BJ (cell line): ENCODE data around the gene PID1. TPM values are rescaled to one million over a fixed set of nuclear protein-coding genes. Genes with fewer than 3 reads are reported as not detected.

Experiments used
- CTCF ChIA-PET: fragments of 350-600 bp; formaldehyde crosslinking; extraction: SDS; loops from one replicate; lab custom pipeline; 2021; ENCODE audit warnings: antibody characterized with exemption, inconsistent platforms; lab: Yijun Ruan, JAX
- POLR2A ChIA-PET: fragments of 300-600 bp; sonication (Branson Sonifier 250); formaldehyde crosslinking; extraction: SDS; loops from one replicate; lab custom pipeline; 2021; ENCODE audit warnings: antibody characterized with exemption; lab: Charles Lee
- DNase-seq: peaks from one replicate; pipeline ENCODE4 v3.0.0-alpha.2; 2011; ENCODE audit warnings: low read depth
- H3K27me3 ChIP-seq: 2 replicates; pipeline ENCODE4 v1.6.0; 2011; ENCODE audit warnings: low read length; ENCODE audit not compliant: control insufficient read depth, insufficient read depth
- H3K36me3 ChIP-seq: 2 replicates; pipeline ENCODE4 v1.5.1; 2011; ENCODE audit warnings: low read length; ENCODE audit not compliant: control insufficient read depth, insufficient read depth
- H3K4me3 ChIP-seq: 2 replicates; pipeline ENCODE4 v1.5.1; 2011; ENCODE audit warnings: low read depth, mild to moderate bottlenecking, control low read depth, low read length
- polyA plus RNA-seq: library from polyadenylated mRNA; depleted of rRNA; stranded (reverse); fragments of >200 nt; gene quantifications from 2 replicates; pipeline ENCODE4 v1.2.3, GENCODE V29; 2011
- TF ChIP-seq, protein P1 (sequence below): IDR thresholded peaks from 2 replicates; pipeline ENCODE4 v1.5.1; 2011; ENCODE audit warnings: low read depth, mild to moderate bottlenecking, control low read depth, inconsistent platforms, low read length, moderate library complexity; ENCODE audit not compliant: insufficient read depth

Gene PID1
- polyA plus RNA-seq, 1 experiment: 8.8 TPM

DNA sequence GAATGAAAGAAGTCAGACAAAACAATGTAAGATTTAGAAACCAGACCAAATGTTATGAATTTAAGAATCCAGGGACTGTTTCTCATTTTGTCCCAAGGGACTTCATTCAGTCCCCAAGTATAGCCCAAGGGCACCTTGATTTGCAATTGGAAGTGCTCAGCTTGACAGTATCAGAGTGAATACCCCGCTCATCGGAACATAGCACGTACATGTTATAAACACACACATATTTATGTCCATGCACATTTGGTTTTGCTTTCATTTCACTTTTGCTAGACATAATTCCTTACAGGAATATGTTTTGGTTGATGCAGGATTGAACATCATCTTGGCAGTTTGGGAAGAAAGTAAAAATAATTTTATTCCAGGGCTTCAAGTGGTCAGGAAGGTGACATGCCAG is 100.2 kb downstream of the PID1 start:
- CTCF ChIA-PET: no interaction called here

DNA sequence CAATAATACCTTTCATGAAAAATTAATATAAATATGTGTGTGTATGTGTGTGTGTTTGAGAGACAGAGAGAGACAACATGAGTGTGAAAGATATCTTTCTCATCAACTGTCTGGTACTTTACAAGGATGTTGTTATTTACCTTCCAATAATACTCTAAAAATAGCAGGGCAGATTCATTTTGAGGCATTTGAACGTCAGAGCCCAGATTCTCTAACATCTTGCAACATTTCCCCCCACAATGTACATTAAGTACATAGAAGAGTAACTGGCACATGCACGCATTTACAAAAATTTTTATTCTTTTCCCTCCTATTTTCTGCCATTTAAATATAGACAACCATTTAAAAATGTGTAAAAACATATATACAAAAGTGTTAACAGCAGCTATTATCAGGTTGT is 100.9 kb downstream of the PID1 start:
- ChIA-PET POLR2A (no interaction called here), CTCF (no interaction called here)
- TF ChIP-seq, protein P1, sequence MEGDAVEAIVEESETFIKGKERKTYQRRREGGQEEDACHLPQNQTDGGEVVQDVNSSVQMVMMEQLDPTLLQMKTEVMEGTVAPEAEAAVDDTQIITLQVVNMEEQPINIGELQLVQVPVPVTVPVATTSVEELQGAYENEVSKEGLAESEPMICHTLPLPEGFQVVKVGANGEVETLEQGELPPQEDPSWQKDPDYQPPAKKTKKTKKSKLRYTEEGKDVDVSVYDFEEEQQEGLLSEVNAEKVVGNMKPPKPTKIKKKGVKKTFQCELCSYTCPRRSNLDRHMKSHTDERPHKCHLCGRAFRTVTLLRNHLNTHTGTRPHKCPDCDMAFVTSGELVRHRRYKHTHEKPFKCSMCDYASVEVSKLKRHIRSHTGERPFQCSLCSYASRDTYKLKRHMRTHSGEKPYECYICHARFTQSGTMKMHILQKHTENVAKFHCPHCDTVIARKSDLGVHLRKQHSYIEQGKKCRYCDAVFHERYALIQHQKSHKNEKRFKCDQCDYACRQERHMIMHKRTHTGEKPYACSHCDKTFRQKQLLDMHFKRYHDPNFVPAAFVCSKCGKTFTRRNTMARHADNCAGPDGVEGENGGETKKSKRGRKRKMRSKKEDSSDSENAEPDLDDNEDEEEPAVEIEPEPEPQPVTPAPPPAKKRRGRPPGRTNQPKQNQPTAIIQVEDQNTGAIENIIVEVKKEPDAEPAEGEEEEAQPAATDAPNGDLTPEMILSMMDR: no peak

More for the DNA sequence above, 100.2 kb downstream of the PID1 start:
- H3K36me3 ChIP-seq: no peaks in the 10 kb centered on the region
- POLR2A ChIA-PET: no interaction called here
- no peak for DNase-seq
- H3K4me3 ChIP-seq: no peak overlapping the region
- TF ChIP-seq, protein P1: no peak
- H3K27me3 ChIP-seq: no peaks in the 10 kb centered on the region

DNA sequence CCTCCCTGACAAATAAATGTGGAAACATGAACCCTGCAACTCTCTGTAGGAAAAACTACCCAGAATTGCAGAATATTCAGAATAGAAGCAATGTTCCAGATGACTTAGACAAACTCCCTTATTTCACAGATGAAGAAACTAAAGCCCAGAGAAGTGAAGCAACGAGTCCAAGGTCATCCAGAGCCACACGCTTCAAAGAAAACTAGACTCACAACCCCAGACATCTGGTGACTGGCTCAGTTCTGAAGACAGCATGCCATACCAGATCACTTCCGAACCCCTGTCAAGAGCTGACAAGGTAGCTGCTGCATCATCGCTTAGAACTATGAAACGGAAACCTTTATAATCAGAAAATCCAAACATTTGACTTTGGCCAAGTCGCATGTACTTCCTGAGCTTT is 101.3 kb downstream of the PID1 start:
- Histone ChIP-seq H3K27me3 (no peaks in the 10 kb centered on the region), H3K36me3 (no peaks in the 10 kb centered on the region), H3K4me3 (no peak overlapping the region)
- no peak for DNase-seq
- TF ChIP-seq, protein P1: no peak
- ChIA-PET CTCF (no interaction called here), POLR2A (no interaction called here)

More for the DNA sequence above, 100.9 kb downstream of the PID1 start:
- Histone ChIP-seq H3K4me3 (no peak overlapping the region), H3K27me3 (no peaks in the 10 kb centered on the region), H3K36me3 (no peaks in the 10 kb centered on the region)
- no peak for DNase-seq

DNA sequence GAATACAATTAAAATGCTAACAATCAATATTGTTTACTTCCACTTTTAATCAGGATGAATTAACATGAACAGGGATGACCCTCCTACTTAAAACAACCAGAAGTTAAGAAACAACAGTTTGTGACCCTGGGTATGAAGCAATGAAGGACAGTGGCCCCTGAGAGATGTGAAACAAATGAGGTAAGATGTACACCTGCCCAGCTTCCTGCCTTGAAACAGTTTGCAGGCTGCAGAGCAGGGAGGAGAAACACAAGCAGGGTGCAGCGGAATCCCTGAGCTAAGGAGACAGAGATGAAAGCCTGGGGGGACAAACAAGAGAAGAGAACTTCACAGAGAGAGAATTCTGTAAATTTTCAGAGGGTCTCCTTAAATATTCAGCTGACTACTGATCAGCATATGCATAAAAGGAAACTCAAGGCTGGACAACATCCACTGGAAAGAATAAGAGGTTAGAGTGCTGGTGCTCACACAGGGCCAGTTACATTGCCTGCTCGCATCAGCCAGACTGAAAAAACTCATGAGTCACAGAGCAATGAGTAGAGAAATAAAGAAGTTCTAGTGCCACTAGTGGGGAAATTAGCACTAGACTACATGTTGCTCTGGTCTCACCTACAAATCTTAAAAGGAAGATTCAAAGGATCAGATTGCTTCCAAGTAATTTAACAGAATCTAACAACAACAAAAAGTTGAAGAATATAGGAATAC is 106.4 kb downstream of the PID1 start:
- POLR2A ChIA-PET: no interaction called here
- no peak for DNase-seq
- CTCF ChIA-PET: interaction anchor here (1.1 to 1.9 kb wide), 2 partner anchors 10 to 13 kb away, joined by 3 to 7 read pairs; no protein-coding TSS in a partner anchor

DNA sequence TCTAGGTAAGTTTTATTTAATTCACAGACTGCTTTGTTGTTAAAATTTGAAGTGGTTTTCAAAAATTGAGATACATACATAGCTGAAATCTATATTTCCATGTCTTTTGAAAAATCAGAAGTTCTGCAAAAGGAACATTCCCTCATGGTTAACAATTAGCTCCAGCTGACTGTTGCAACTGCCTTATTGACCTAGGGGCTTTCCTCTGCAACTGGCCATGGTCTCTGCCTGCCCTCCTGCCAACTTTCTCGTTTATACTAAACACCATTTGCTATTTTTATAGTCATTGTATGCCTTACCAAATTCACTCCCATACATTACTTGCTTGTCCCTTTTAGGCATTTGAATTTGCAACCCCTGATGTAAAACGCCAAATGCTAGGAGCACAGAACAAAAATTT is 107.2 kb downstream of the PID1 start:
- POLR2A ChIA-PET: no interaction called here
- no peak for DNase-seq
- TF ChIP-seq, protein P1: no peak
- CTCF ChIA-PET: interaction anchor here (1.1 to 1.9 kb wide), 2 partner anchors 9 to 12 kb away, joined by 3 to 7 read pairs; no protein-coding TSS in a partner anchor
- Histone ChIP-seq H3K4me3 (no peak overlapping the region), H3K27me3 (no peaks in the 10 kb centered on the region), H3K36me3 (no peaks in the 10 kb centered on the region)

More for the DNA sequence above, 106.4 kb downstream of the PID1 start:
- Histone ChIP-seq H3K36me3 (no peaks in the 10 kb centered on the region), H3K27me3 (no peaks in the 10 kb centered on the region), H3K4me3 (no peak overlapping the region)
- TF ChIP-seq, protein P1: no peak
